Caco-2 (cell line): ENCODE measurements around the gene LIN54. TPM values are rescaled to one million over a fixed set of nuclear protein-coding genes. Genes with fewer than 3 reads are reported as not detected.

Source experiments
- BruUV-seq: library from RNA; stranded (reverse); fragments of 400-500 nt; replicated peaks from 2 replicates; lab custom pipeline; 2021; lab: Mats Ljungman, UMichigan
- CTCF ChIA-PET: fragments of 300-600 bp; sonication (Branson Sonifier 250); formaldehyde crosslinking; loops from one replicate; lab custom pipeline; 2022; ENCODE audit warnings: antibody characterized with exemption; lab: Charles Lee
- POLR2A ChIA-PET: fragments of 300-600 bp; sonication (Branson Sonifier 250); formaldehyde crosslinking; loops from one replicate; lab custom pipeline; 2022; ENCODE audit warnings: antibody characterized with exemption; lab: Charles Lee
- DNase-seq, 2 experiments: peaks; one replicate each; pipeline versions ENCODE4 v3.0.0 to v3.0.0-alpha.2; 2020 to 2022
- H3K27me3 ChIP-seq: replicated peaks from 2 replicates; pipeline ENCODE4 v1.6.0; 2011; ENCODE audit warnings: low read length; ENCODE audit not compliant: control insufficient read depth, insufficient read depth
- H3K36me3 ChIP-seq: 2 replicates; pipeline ENCODE4 v1.5.1; 2011; ENCODE audit warnings: low read length; ENCODE audit not compliant: control insufficient read depth, insufficient read depth
- H3K4me1 ChIP-seq: fragments of 250-450 bp; sonication (Bioruptor Pico); 2 replicates; pipeline ENCODE4 v1.5.1; 2020; ENCODE audit warnings: mild to moderate bottlenecking
- H3K4me3 ChIP-seq: 2 replicates; pipeline ENCODE4 v1.5.1; 2011; ENCODE audit warnings: low read depth, mild to moderate bottlenecking, control low read depth, low read length
- H3K9me3 ChIP-seq: fragments of 250-450 bp; sonication (Bioruptor Pico); 2 replicates; pipeline ENCODE4 v1.5.1; 2020; ENCODE audit warnings: mild to moderate bottlenecking, moderate library complexity
- H3K27ac Mint-ChIP-seq: one replicate; pipeline ENCODE4 v1.8.0; 2022; ENCODE audit warnings: mixed read lengths; ENCODE audit not compliant: unreplicated experiment
- H3K27me3 Mint-ChIP-seq: one replicate; pipeline ENCODE4 v1.8.0; 2022; ENCODE audit warnings: mixed read lengths; ENCODE audit not compliant: insufficient read depth, unreplicated experiment
- H3K36me3 Mint-ChIP-seq: one replicate; pipeline ENCODE4 v1.8.0; 2022; ENCODE audit warnings: mild to moderate bottlenecking, mixed read lengths; ENCODE audit not compliant: insufficient read depth, unreplicated experiment
- H3K4me1 Mint-ChIP-seq: one replicate; pipeline ENCODE4 v1.8.0; 2022; ENCODE audit warnings: low read depth, mixed read lengths; ENCODE audit not compliant: unreplicated experiment
- H3K4me3 Mint-ChIP-seq: one replicate; pipeline ENCODE4 v1.8.0; 2022; ENCODE audit warnings: mild to moderate bottlenecking, moderate library complexity, mixed read lengths; ENCODE audit not compliant: unreplicated experiment
- H3K9me3 Mint-ChIP-seq: one replicate; pipeline ENCODE4 v1.8.0; 2022; ENCODE audit warnings: mixed read lengths; ENCODE audit not compliant: unreplicated experiment
- intact Hi-C: fragments of 100-400 bp; cut with micrococcal nuclease; formaldehyde crosslinking; loops from one replicate; pipeline ENCODE4 v1.10.0; 2022; ENCODE audit not compliant: unreplicated experiment
- total RNA-seq: library from RNA; stranded (reverse); gene quantifications from 2 replicates; pipeline ENCODE4 v1.2.3, GENCODE V29; 2022
- TF ChIP-seq, protein P1 (sequence below), 2 experiments: fragments of 200-600 bp in 1 of 2; IDR thresholded peaks; 1 replicate in 1 of 2; 2 replicates in 1 of 2; pipeline versions ENCODE4 v1.5.1 to v1.8.0; 2011 to 2022; ENCODE audit warnings: antibody characterized with exemption in 1 of 2, control low read depth in 1 of 2, inconsistent platforms in 1 of 2, low read depth in 1 of 2, low read length in 1 of 2, mild to moderate bottlenecking in 1 of 2, moderate library complexity in 1 of 2; ENCODE audit not compliant: insufficient read depth in 1 of 2, severe bottlenecking in 1 of 2, unreplicated experiment in 1 of 2

The LIN54 gene
- total RNA-seq, 1 experiment from 2014 or later, result 29.6 TPM

DNA sequence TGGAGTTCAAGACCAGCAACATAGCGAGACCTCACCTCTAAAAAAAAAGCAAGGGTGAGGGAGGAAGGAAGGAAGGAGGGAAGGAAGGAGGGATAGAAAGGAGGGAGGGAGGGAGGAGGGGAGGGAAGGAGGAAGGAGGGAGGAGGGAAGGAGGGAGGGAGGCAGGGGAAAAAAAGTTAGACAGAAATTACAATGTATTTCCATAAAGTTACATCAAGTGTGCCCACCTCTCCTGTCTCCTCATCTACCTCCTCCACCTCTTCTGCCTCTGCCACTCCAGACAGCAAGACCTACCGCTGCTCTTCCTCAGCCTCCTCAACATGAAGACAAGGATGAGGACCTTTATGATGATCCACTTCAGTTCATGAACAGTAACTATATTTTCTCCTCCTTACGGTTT lies 8.3 kb downstream of the LIN54 start:
- Mint-ChIP-seq H3K4me3 (no peak overlapping the region), H3K27ac (no peak overlapping the region), H3K27me3 (no peaks in the 10 kb centered on the region), H3K4me1 (peaks cover 8% of the 10 kb centered on the region), H3K36me3 (peaks cover 11% of the 10 kb centered on the region), H3K9me3 (no peaks in the 10 kb centered on the region)
- TF ChIP-seq, protein P1, sequence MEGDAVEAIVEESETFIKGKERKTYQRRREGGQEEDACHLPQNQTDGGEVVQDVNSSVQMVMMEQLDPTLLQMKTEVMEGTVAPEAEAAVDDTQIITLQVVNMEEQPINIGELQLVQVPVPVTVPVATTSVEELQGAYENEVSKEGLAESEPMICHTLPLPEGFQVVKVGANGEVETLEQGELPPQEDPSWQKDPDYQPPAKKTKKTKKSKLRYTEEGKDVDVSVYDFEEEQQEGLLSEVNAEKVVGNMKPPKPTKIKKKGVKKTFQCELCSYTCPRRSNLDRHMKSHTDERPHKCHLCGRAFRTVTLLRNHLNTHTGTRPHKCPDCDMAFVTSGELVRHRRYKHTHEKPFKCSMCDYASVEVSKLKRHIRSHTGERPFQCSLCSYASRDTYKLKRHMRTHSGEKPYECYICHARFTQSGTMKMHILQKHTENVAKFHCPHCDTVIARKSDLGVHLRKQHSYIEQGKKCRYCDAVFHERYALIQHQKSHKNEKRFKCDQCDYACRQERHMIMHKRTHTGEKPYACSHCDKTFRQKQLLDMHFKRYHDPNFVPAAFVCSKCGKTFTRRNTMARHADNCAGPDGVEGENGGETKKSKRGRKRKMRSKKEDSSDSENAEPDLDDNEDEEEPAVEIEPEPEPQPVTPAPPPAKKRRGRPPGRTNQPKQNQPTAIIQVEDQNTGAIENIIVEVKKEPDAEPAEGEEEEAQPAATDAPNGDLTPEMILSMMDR (IDR thresholded peaks at IDR 0.05; ENCODE audit: insufficient read depth in 1 of 2, low read depth in 1 of 2, low read length in 1 of 2, severe bottlenecking in 1 of 2, unreplicated experiment in 1 of 2), result no peak
- no TSS peak for BruUV-seq
- ChIA-PET CTCF (no interaction called here), POLR2A (no interaction called here)
- intact Hi-C loops, result no loop called here
- Histone ChIP-seq H3K4me1 (no peaks in the 10 kb centered on the region; the same call in 1 of the 2 replicates), H3K9me3 (no peaks in the 10 kb centered on the region), H3K4me3 (no peak overlapping the region), H3K36me3 (no peaks in the 10 kb centered on the region), H3K27me3 (no peaks in the 10 kb centered on the region)
- no peak for DNase-seq

DNA sequence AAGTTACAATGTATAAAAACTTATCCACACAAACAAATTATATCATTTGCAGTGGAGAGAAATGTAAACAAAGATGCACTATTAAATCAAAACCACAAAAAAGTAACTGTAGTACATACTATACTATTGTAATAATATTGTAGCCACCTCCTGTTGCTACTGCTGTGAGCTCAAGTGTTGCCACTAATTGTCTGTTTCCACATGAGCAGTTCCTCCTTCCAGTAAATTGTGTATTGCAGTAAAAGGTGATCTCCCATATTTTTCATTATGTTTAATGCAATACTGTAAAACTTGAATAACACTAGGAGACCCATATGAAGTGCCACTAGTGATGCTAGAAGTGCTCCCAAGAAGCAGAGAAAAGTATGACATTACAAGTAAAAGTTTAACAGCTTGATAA lies 11.7 kb downstream of the LIN54 start:
- CTCF ChIA-PET, result no interaction called here

DNA sequence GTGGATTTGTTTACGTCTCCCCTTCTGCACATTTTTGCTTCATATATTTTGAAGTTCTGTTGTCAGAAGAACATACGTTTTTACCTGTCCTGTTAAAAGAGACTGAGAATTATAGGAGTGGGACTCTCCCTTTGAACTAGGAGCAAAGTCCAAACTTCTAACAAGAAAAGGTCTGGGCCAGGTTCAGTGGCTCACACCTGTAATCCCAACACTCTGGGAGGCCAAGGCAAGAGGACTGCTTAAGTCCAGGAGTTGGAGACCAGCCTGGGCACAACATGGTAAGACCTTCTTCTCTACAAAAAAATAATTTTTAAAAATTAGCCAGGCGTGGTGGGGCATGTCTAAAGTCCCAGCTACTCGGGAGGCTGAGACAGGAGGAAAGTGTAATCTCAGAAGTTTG lies 15.8 kb downstream of the LIN54 start:
- H3K4me1 ChIP-seq, result peaks cover 16% of the 10 kb centered on the region
- CTCF ChIA-PET, result no interaction called here
- Mint-ChIP-seq H3K4me1 (peaks cover 7% of the 10 kb centered on the region), H3K4me3 (no peak overlapping the region), H3K27ac (no peak overlapping the region), H3K9me3 (no peaks in the 10 kb centered on the region), H3K27me3 (no peaks in the 10 kb centered on the region), H3K36me3 (peaks cover 9% of the 10 kb centered on the region)
- TF ChIP-seq, protein P1 (IDR thresholded peaks at IDR 0.05; ENCODE audit: insufficient read depth in 1 of 2, low read depth in 1 of 2, low read length in 1 of 2, severe bottlenecking in 1 of 2, unreplicated experiment in 1 of 2), result no peak
- POLR2A ChIA-PET, result no interaction called here
- H3K27me3 ChIP-seq, result no peaks in the 10 kb centered on the region
- DNase-seq, result peak in 1 of 2 experiments; percentile 14
- no TSS peak for BruUV-seq
- H3K36me3 ChIP-seq, result 0 out of 2 replicates have a peak, but pooled peaks cover 2% of the 10 kb centered on the region
- no peak overlapping the region for H3K4me3 ChIP-seq
- H3K9me3 ChIP-seq, result no peaks in the 10 kb centered on the region
- intact Hi-C loops, result no loop called here

More for the DNA sequence above, 11.7 kb downstream of the LIN54 start:
- Histone ChIP-seq H3K4me1 (peaks cover 7% of the 10 kb centered on the region), H3K27me3 (no peaks in the 10 kb centered on the region), H3K36me3 (no peaks in the 10 kb centered on the region), H3K4me3 (no peak overlapping the region), H3K9me3 (no peaks in the 10 kb centered on the region)
- POLR2A ChIA-PET, result no interaction called here
- H3K4me3 Mint-ChIP-seq, result no peak overlapping the region
- BruUV-seq, result no TSS peak
- DNase-seq, result no peak
- intact Hi-C loops, result no loop called here
- H3K27ac Mint-ChIP-seq, result no peak overlapping the region
- peaks cover 4% of the 10 kb centered on the region for H3K36me3 Mint-ChIP-seq
- H3K4me1 Mint-ChIP-seq, result peaks cover 7% of the 10 kb centered on the region
- H3K27me3 Mint-ChIP-seq, result no peaks in the 10 kb centered on the region
- no peaks in the 10 kb centered on the region for H3K9me3 Mint-ChIP-seq
- TF ChIP-seq, protein P1 (IDR thresholded peaks at IDR 0.05; ENCODE audit: insufficient read depth in 1 of 2, low read depth in 1 of 2, low read length in 1 of 2, severe bottlenecking in 1 of 2, unreplicated experiment in 1 of 2), result no peak
